ENCODE data around the gene TRAPPC2L.

Gene TRAPPC2L, protein sequence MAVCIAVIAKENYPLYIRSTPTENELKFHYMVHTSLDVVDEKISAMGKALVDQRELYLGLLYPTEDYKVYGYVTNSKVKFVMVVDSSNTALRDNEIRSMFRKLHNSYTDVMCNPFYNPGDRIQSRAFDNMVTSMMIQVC

GRCh38 chr16:88856828-88857727 lies at the start of gene TRAPPC2L, which contains the start of gene GALNS:
TSS of gene TRAPPC2L (plus strand) at chr16:88857127. CDS start at chr16:88857151, 24 bp downstream.
TSS of gene GALNS (minus strand) at chr16:88856947. CDS start at chr16:88856877, 70 bp downstream.
- no peak for FAIRE-seq

GRCh38 chr16:88807142-88807625 lies 49.7 kb upstream of the TRAPPC2L start:
- no peak for FAIRE-seq

DNA sequence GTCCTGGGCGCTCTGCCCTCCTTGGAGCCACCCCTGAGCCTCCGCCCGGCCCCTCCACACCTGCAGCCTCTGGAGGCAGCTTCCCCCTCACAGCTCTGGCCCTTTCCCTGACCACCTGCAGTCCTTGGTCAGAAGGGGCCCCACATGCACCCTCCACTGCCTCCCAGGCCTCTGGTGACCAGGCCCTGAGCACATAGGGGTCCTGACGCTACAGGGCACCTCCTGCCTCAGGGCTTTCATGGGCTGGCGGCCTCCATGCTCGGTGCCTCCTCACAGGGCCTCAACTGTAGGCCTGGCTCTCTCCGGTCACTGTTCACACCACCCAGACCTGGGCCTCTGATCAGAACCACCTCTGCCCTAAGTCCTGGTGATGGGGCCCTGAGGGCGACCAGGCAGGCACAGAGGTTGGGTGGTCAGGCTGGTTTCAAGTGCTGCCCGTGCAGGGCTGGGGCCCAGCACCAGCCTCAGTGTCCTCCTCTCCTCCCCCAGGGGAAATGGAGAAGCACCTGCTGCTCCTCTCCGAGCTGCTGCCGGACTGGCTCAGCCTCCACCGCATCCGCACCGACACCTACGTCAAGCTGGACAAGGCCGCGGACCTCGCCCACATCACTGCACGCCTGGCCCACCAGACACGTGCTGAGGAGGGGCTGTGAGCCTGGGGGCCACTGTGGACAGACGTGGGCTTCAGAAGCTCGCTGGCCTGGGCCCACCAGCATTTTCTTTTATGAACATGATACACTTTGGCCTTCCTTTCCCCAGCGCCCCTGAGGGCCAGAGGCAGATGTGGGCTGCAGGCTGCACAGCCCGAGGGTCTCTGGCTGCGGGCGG lies 49.1 kb upstream of the TRAPPC2L start:
- FAIRE-seq = no peak

DNA sequence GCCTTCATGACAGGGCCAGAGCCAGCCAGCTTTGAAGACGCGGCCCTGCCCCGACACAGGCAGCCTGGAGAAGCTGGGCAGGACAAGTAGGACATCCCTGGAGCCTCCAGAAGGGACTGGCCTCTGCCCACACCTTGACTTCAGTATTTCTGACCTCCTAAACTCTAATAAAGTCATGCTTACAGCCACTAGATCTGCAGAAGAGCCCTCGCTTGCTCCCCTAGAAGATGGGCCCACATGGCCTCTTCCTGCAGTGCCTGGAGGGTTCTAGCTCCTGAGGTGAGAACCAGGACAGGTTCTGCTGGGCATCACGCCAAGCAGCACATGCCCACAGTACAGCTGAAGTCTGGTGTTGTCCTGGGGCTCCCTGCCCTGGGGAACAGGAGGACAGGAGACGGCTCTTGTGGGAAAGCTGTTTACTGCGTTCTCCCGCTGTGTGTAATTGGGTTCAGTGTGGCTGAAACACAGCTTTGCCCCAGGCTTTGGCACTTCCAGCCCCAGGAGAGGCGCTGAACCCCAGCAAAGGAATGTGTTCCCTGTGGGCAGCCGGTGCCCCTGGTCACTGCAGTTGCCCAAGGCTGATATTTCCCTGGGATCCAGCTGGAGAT lies 47.8 kb upstream of the TRAPPC2L start:
- FAIRE-seq = no peak

DNA sequence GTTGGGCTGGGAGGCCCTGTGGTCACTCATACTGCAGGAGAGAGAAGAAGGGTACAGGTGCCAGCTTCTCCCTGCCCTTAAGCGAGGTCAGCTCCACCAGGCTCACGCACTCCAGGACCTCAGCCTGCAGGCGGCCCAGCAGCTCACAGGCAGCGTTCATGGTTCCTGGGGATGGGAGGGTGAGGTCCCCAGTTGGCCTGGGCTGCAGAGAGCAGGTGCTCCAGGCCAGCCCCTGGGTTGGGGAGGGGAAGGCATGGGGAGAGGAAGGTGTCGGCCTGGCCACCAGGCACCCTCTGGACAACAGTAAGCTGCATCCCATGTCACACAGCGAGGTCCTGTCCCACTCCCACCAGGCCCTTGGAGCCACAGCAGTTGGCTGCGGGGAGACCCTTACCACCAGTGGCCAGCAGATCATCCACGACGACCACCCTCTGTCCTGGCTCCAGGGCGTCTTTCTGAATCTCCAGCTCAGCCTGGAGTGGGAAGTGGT lies 47.2 kb upstream of the TRAPPC2L start:
- FAIRE-seq = no peak

DNA sequence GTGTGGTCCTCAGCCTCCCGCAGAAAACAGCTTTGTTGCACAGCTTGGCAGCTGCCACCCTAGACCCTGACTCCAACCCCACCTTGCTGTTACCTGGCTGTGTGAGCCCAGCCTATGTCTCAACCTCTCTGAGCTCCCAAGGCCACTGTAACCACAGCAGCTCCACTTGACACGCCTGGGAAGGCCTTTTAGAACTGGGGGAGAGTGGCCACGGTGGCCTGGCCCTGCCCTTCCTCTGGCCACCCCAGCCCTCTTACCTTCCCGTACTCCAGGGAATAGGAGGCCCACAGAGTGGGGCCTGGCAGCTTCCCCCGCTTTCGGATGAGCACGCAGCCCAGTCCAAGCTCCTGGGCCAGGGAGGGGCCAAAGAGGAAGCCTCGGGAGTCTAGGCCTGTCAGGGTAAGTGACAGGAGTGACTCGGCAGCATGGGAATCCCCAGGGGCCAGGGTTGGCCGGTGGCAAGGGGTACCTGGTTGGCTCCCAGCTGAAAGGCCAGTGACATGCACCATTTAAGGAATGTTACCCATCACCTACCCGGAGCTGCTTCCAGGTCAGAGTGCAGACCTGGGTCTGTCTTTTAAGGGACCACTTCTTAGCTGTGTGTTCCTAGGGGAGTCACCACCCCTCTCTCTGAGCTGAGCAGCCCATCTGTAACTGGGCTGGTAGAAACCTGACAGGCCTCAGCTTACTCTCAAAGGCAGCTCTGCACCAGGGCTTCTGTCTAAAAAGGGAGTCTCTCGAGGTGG lies 46.6 kb upstream of the TRAPPC2L start:
- no peak for FAIRE-seq

DNA sequence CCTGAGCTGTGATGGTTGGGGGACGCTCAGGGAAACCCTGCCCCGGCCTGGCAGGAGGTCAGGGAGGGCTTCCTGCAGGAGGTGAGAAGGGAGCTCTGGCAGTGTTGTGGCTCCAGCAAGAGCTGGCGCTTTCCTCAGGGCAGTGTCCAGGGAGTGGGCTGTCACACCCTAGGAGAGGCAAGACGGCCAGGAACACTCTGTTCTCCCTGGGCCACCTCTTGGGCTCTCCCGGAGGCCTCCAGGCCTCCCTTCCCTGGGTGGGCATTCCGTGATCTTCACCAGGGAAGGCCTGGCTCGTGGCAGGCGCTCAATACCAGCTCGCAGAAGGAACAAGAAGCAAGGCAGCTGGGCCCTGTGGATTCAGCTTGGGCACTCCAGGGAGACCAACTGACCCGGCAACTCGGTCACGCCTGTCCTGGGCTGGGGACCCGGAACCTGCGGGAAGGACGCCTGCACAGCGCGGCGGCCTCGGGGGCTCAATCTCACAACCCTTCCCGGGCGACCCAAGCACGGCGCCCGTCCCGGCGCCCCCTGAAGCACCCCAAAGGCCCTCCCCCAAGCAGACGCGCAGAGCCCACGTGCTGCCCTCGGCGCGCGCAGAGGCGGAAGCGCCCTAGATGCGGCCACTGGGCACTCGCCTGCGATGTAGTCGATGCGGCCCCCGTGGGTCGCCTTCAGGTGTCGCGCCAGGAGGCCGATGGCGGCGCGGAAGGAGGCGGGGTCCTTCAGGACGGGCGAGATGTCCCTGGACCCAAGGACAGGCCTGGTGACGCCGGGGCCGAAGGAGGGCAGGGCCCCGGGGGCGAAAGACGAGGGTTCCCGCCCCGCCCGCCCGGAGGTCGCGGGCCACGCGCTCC lies 45.8 kb upstream of the TRAPPC2L start:
- FAIRE-seq = no peak

GRCh38 chr16:88811769-88812512 lies 45.0 kb upstream of the TRAPPC2L start, which contains the start of gene APRT:
TSS of gene APRT (minus strand) at chr16:88811928. CDS start at chr16:88811899, 29 bp downstream.
- no peak for FAIRE-seq

DNA sequence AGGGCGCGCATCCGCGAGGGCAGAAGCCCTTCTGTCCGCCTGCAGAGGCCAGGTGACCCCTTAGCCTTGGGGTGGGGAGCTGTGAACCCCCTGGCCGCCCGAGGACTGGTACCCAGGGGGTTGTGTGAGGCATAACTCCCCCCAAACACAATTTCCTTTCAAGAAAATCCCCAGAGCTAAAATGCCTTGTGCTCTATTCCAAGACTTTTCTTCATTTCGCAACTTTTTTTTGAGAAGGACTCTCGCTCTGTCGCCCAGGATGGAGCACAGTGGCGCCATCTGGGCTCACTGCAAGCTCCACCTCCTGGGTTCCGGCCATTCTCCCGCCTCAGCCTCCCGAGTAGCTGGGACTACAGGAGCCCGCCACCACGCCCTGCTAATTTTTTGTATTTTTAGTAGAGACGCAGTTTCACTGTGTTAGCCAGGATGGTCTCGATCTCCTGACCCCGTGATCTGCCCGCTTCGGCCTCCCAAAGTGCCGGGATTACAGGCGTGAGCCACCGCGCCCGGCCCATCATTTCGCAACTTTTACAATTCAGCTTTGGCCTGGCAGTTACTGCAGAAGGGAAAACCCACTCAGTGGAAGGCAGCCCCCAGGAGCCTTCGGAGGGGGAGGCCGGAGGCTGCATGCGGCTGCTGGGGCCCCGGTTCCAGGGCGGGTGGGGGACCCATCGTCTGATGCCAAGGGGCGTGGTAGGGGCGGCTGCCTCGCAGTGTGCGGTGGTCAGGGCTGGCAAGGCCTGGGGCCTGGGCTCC lies 44.2 kb upstream of the TRAPPC2L start:
- no peak for FAIRE-seq

- FAIRE-seq = no peak
Measured at GRCh38 chr16:88813269-88814143, 43.4 kb upstream of the TRAPPC2L start.

GRCh38 chr16:88814144-88814502 lies 42.8 kb upstream of the TRAPPC2L start:
- FAIRE-seq = no peak

DNA sequence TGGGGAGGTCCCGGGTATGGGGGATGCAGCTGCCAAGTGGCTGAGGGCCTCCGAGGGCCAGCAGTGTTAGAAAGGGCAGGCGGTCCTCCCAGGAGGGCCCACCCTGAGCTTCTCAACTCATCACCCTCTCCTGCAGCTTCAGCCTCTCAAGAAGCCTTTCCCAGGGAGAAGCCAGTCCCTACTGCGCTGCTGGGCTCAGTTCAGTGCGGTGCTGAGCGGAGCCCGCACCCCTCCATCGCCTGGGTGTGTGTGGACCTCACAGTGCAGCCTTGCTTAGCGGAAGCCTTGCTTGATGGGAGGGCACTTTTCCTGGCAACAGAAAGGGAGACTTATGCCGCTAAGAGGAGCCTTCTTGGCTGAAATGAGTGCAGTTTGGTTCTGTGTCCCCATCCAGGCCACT lies 41.7 kb upstream of the TRAPPC2L start:
- FAIRE-seq = no peak

- FAIRE-seq = no peak
Measured at GRCh38 chr16:88815901-88816589, 40.9 kb upstream of the TRAPPC2L start.

- no peak for FAIRE-seq
Measured at GRCh38 chr16:88816736-88817535, 40.0 kb upstream of the TRAPPC2L start.

DNA sequence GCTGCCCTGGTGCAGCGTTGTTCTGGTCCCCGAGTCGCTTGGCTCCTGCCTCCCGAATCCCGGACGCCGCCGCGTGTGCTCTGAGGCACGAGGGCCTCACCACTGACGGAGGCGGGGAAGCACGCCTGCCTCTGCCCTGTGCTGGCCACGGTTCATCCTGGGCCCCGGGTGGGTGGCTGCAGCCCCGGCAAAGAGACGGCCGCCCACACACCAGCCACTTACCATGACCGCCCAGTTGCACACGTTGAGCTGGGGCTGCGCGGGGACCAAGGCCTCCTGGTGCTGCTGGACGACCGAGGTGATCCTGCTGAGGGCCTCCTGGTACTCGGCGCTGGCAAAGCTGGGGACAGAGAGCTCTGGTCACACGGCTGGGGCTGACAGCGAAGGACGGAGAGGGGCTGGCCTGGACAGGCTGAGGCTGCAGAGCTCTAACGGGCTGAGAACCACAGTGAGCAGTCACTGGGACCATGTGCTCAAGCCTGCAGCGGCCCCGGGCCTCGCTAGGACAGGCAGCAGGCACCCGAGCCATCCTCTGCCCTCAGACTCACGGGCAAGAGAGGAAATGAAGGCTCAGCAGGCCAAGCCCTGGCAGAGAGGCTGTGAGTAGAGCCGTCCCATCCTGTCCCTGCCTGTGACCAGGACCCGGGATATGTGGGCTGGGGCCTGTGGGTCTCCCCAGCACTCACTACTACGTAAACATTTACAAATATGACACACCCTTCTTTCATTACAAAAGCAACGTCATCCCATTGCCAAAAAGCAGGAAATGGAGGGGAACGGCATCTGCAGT lies 38.9 kb upstream of the TRAPPC2L start:
- FAIRE-seq = no peak

DNA sequence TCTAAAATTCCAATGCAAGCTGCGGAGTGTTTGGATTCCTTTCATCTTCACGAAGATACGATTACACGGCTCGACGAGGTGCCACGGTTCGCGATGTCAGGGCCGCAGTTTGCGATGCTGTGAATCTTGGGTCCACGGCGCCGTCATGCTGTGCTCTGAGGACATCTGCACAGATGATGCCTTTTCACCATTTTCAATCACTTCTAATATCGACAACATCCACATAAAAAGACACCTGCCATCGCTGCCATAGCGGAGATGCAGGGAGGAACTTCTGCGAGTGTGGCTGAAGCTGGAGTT lies 38.4 kb upstream of the TRAPPC2L start:
- FAIRE-seq = no peak

Measured in endometrium (tissue), 2 donors.